Placental pericyte (primary cell): ENCODE measurements around the gene P2RY14. TPM values are rescaled to one million over a fixed set of nuclear protein-coding genes. Genes with fewer than 3 reads are reported as not detected.

Experiments used
- small RNA-seq: library from RNA; depleted of rRNA; stranded (forward); fragments of <200 nt; gene quantifications from one replicate; pipeline ENCODE3, GENCODE V24; 2012; ENCODE audit warnings: low replicate concordance
- total RNA-seq: library from RNA; depleted of rRNA; stranded (reverse); fragments of >200 nt; gene quantifications from 2 replicates; pipeline ENCODE4 v1.2.3, GENCODE V29; 2012

The P2RY14 gene
- total RNA-seq: 0.14 TPM in 1 of 2 replicates, not detected in the other

DNA sequence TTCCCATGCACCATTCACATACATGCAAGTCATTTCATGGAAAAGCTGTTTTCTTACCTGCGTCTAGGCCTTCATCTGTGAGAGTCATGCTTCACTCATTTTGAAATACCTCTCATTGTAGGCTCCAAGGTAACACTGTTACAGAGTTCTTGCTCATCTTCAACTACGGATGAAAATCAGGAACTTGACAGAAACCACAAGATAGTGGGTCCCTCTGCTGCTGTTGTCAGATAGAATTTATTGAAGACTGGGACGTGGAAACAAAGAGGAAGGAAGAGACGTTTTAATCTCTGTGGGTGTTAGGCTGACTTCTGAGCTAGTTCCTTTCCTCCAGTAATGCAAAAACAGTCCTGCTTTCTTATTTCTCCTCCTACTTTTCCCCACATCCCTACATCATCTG lies at the start of gene P2RY14:
Gene P2RY14, minus strand, starts transcription at position 313 of the 400 bp plus-strand sequence. CDS start 64,226 bp downstream, outside the sequence.

DNA sequence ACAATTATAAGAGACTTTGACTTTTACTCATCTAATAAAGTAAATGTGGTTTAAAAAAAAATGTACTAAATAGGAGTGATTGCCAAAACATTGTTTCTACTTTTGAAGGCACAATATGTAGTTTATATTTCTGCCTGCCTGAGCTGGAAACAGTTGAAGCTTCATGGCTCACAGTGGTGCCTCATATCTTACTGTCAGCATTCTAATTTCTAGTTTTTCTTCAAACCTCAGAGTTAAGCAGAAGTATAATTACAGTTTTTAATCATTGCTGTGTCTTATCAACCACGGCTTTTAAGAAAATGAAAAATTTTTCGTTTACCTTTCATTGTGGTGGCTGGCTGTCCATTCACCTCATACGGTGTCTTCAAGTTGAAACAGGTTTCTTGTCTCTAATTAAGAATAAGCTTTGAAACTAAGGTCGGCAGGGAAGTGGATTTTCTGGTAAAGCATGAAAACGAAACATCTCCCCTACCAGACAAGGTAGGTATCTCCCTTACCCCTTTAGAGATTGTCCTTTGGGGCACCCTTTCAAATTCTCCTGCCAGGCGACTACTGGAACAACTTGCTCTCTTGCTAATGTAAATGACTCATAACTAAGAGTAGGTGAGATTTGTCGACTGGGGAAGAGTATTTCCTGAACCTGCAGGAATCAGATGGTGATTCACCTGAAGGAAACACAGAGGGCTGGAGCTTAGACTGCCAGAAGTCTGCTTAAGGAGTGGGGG lies 38.1 kb upstream of the P2RY14 start, which contains the start of gene GPR87:
Gene GPR87, minus strand, starts transcription at position 554 of the 725 bp plus-strand sequence. CDS start 16,720 bp downstream, outside the sequence.

GRCh38 chr3:151203051-151203420 lies 75.3 kb downstream of the P2RY14 start, which contains the start of gene GPR171:
Gene GPR171 (minus strand): TSS chr3:151203216. CDS start chr3:151199386, 3,830 bp downstream.

Small RNA genes within 50 kb of the gene (small RNA-seq; reads per million reads assigned to genes)
- gene RNA5SP145: not detected

Other genes starting within 250 kb of the P2RY14 start
- under 0.01 and 0.43 TPM in 2 replicates for gene MED12L, start 192.9 kb downstream of the P2RY14 start, total RNA-seq
- gene GPR171, start 75.3 kb downstream of the P2RY14 start, total RNA-seq: not detected in 2 replicates
- 0.14 TPM in 1 of 2 replicates, not detected in the other for gene GPR87, start 38.3 kb upstream of the P2RY14 start, total RNA-seq
- gene P2RY13, start 51.0 kb upstream of the P2RY14 start, total RNA-seq: not detected in 2 replicates
- gene P2RY12, start 106.2 kb upstream of the P2RY14 start, total RNA-seq: not detected in 2 replicates
- 0.14 and 3.1 TPM in 2 replicates for gene IGSF10, start 182.5 kb upstream of the P2RY14 start, total RNA-seq